Endothelial cell of umbilical vein (primary cell): ENCODE data around the gene ACER3. TPM values are rescaled to one million over a fixed set of nuclear protein-coding genes. Genes with fewer than 3 reads are reported as not detected.

Experiments used
- BruUV-seq: library from RNA; stranded (reverse); fragments of 400-500 nt; replicated peaks from 2 replicates; lab custom pipeline; 2021; lab: Mats Ljungman, UMichigan
- CTCF ChIA-PET: fragments of 300-600, 350-600 bp; sonication (Branson Sonifier 250); formaldehyde crosslinking; loops from one replicate; lab custom pipeline; 2021; ENCODE audit warnings: antibody characterized with exemption, inconsistent platforms; lab: Charles Lee
- POLR2A ChIA-PET: fragments of 300-600, 350-600 bp; sonication (Branson Sonifier 250); formaldehyde crosslinking; loops from one replicate; lab custom pipeline; 2021; ENCODE audit warnings: antibody characterized with exemption, inconsistent platforms; lab: Charles Lee
- DNase-seq: peaks from one replicate; pipeline ENCODE4 v3.0.0-alpha.2; 2011; ENCODE audit warnings: low read depth, low spot score
- FAIRE-seq: peaks from 2 replicates; lab custom pipeline; 2011; peaks lifted over from hg19 to GRCh38; lab: Jason Lieb, UNC
- H2AFZ ChIP-seq: 2 replicates; pipeline ENCODE4 v1.6.0; 2012; ENCODE audit warnings: low read depth, low read length, control low read depth, inconsistent platforms
- H3K27ac ChIP-seq: 2 replicates; pipeline ENCODE4 v1.5.1; 2011; ENCODE audit warnings: low read depth, mild to moderate bottlenecking, control low read depth, low read length, moderate library complexity; ENCODE audit not compliant: insufficient read depth
- H3K27me3 ChIP-seq, 2 experiments: 2 replicates each; pipeline versions ENCODE4 v1.6.0 to v1.6.1; 2011; ENCODE audit warnings: low read length in 2 of 2, mixed read lengths in 1 of 2; ENCODE audit not compliant: control insufficient read depth in 2 of 2, insufficient read depth in 2 of 2
- H3K36me3 ChIP-seq, 2 experiments: 2 replicates in 1 of 2; 3 replicates in 1 of 2; pipeline ENCODE4 v1.5.1; 2011; ENCODE audit warnings: low read length in 2 of 2, mild to moderate bottlenecking in 1 of 2, moderate library complexity in 1 of 2; ENCODE audit not compliant: control insufficient read depth in 2 of 2, insufficient read depth in 2 of 2; ENCODE audit errors: extremely low read depth in 1 of 2
- H3K4me1 ChIP-seq: 3 replicates; pipeline ENCODE4 v1.5.1; 2011; ENCODE audit warnings: mild to moderate bottlenecking, low read length; ENCODE audit not compliant: control insufficient read depth, insufficient read depth; ENCODE audit errors: extremely low read depth
- H3K4me2 ChIP-seq: 2 replicates; pipeline ENCODE4 v1.6.1; 2011; ENCODE audit warnings: low read length, control low read depth, mixed read lengths; ENCODE audit not compliant: insufficient read depth
- H3K4me3 ChIP-seq, 3 experiments: fragments of 200-600 bp in 1 of 3; sonication (generic), shearing (Covaris generic) in 1 of 3; replicated peaks in 1 of 3; 2 replicates each; pipeline ENCODE4 v1.5.1; 2011 to 2016; ENCODE audit warnings: control low read depth in 3 of 3, low read length in 3 of 3, mild to moderate bottlenecking in 2 of 3, inconsistent platforms in 1 of 3, low read depth in 1 of 3, moderate library complexity in 1 of 3; ENCODE audit not compliant: insufficient read depth in 1 of 3
- H3K79me2 ChIP-seq: 2 replicates; pipeline ENCODE4 v1.6.0; 2012; ENCODE audit warnings: low read length, inconsistent platforms; ENCODE audit not compliant: control insufficient read depth, insufficient read depth
- H3K9ac ChIP-seq: replicated peaks from 2 replicates; pipeline ENCODE3; 2011; ENCODE audit warnings: low read length, control low read depth; ENCODE audit not compliant: insufficient read depth; ENCODE audit errors: extremely low read depth
- H3K9me1 ChIP-seq: replicated peaks from 3 replicates; pipeline ENCODE4 v1.6.0; 2011; ENCODE audit warnings: mild to moderate bottlenecking, low read length; ENCODE audit not compliant: control insufficient read depth, insufficient read depth; ENCODE audit errors: extremely low read depth
- H3K9me3 ChIP-seq: replicated peaks from 2 replicates; pipeline ENCODE4 v1.5.1; 2012; ENCODE audit warnings: low read length, inconsistent platforms; ENCODE audit not compliant: control insufficient read depth, insufficient read depth
- H4K20me1 ChIP-seq: replicated peaks from 2 replicates; pipeline ENCODE3; 2011; ENCODE audit warnings: mild to moderate bottlenecking, low read length; ENCODE audit not compliant: control insufficient read depth, insufficient read depth; ENCODE audit errors: extremely low read depth
- EZH2 ChIP-seq: IDR thresholded peaks from 2 replicates; pipeline ENCODE4 v1.6.1; 2012; ENCODE audit warnings: borderline replicate concordance, low read depth, mild to moderate bottlenecking, moderate library complexity, low read length, inconsistent platforms; ENCODE audit not compliant: severe bottlenecking
- FOS ChIP-seq: IDR thresholded peaks from 2 replicates; pipeline ENCODE4 v1.6.1; 2011; ENCODE audit warnings: mild to moderate bottlenecking, low read length, moderate library complexity, borderline replicate concordance; ENCODE audit not compliant: insufficient read depth
- GATA2 ChIP-seq: IDR thresholded peaks from 2 replicates; pipeline ENCODE4 v1.7.0; 2011; ENCODE audit warnings: low read depth, mild to moderate bottlenecking, moderate library complexity, mixed read lengths, low read length; ENCODE audit not compliant: insufficient read length, insufficient read depth
- JUN ChIP-seq: IDR thresholded peaks from 2 replicates; pipeline ENCODE4 v1.6.1; 2011; ENCODE audit warnings: borderline replicate concordance, low read depth; ENCODE audit not compliant: insufficient read length, insufficient read depth
- MYC ChIP-seq: IDR thresholded peaks from one replicate; pipeline ENCODE4 v1.6.1; 2011; ENCODE audit warnings: mild to moderate bottlenecking, low read depth, low read length
- POLR2A ChIP-seq: IDR thresholded peaks from 2 replicates; pipeline ENCODE4 v1.6.1; 2012; ENCODE audit warnings: low read depth, mild to moderate bottlenecking, control low read depth, low read length
- POLR2AphosphoS5 ChIP-seq: IDR thresholded peaks from 2 replicates; pipeline ENCODE4 v1.6.1; 2012; ENCODE audit warnings: low read depth, mild to moderate bottlenecking, control low read depth, low read length, moderate library complexity; ENCODE audit not compliant: insufficient read depth
- dilution Hi-C: fragments of 300-500 bp; cut with MboI; formaldehyde crosslinking; loops from one replicate; pipeline ENCODE4 v1.15.0; 2019; ENCODE audit warnings: low sequenced_read_pairs; ENCODE audit not compliant: extremely low pct_ligation_motif_present
- intact Hi-C: fragments of 100-400 bp; cut with micrococcal nuclease; formaldehyde crosslinking; loops from one replicate; pipeline ENCODE4 v1.10.0; 2022
- polyA plus RNA-seq, 4 experiments: library from polyadenylated mRNA; depleted of rRNA in 3 of 4; stranded (reverse) in 3 of 4; unstranded in 1 of 4; fragments of >200 nt; gene quantifications; 2 replicates each; pipeline versions ENCODE4 v1.2.1 to v1.2.3, GENCODE V29; 2011 to 2012; ENCODE audit warnings: missing spikeins in 1 of 4
- total RNA-seq: library from RNA; stranded (reverse); gene quantifications from 2 replicates; pipeline ENCODE4 v1.2.3, GENCODE V29; 2021
- TF ChIP-seq, protein P1 (sequence below): IDR thresholded peaks from 2 replicates; pipeline ENCODE4 v1.6.1; 2011; ENCODE audit not compliant: insufficient read depth, insufficient read length
- TF ChIP-seq, protein P2 (sequence below), 2 donors: IDR thresholded peaks; 1 replicate in 1 of 2; 2 replicates in 1 of 2; pipeline ENCODE4 v1.5.1; 2011; ENCODE audit warnings: low read length in 2 of 2, mild to moderate bottlenecking in 2 of 2, moderate library complexity in 2 of 2, control low read depth in 1 of 2, inconsistent platforms in 1 of 2, low read depth in 1 of 2; ENCODE audit not compliant: insufficient read depth in 1 of 2; ENCODE audit errors: extremely low read depth in 1 of 2

The ACER3 gene
- total and polyA plus RNA-seq, 2 donors (not counting 3 experiments of a cell fraction or from before 2014, with no cell fraction given) = 9.9 to 31.6 TPM

DNA sequence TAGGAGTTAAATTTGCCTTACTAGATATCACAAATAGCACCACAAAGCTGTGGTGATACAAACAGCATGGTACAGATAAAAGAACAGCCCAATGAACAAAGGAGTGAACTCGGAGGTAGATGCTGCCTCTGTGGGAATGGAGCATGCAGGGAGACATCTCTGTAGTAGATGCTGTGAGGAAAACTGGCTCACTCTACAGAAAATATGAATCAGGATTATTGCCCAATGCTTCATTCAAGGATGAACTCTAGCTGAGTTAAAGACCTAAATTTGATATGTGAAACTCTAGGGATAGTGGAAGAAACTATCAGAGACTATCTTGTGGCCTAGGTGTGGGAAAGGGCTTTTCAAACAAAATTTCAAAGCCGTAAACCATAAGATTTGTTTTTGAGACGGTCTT, 190.8 kb downstream of the ACER3 start:
- dilution Hi-C loops (no loop called here), intact Hi-C loops (no loop called here)
- Histone ChIP-seq H3K4me3 (no peak overlapping the region), H2AFZ (no peak overlapping the region), H3K79me2 (no peaks in the 10 kb centered on the region), H3K36me3 (no peaks in the 10 kb centered on the region), H3K4me1 (peaks cover 2% of the 10 kb centered on the region), H3K27ac (no peak overlapping the region), H3K9ac (no peak overlapping the region), H3K4me2 (no peak overlapping the region), H3K27me3 (peaks cover 2% of the 10 kb centered on the region in 2 experiments), H3K9me3 (no peaks in the 10 kb centered on the region), H3K9me1 (no peaks in the 10 kb centered on the region), H4K20me1 (no peaks in the 10 kb centered on the region)
- no peak for TF ChIP-seq EZH2
- TF ChIP-seq POLR2A = no peak
- TF ChIP-seq, protein P1, sequence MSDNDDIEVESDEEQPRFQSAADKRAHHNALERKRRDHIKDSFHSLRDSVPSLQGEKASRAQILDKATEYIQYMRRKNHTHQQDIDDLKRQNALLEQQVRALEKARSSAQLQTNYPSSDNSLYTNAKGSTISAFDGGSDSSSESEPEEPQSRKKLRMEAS = no peak
- FAIRE-seq = no peak
- CTCF ChIA-PET = interaction anchor here (0.6 to 5.5 kb wide), 4 partner anchors 12 to 39 kb away, joined by 3 to 55 read pairs (median 10); no protein-coding TSS in a partner anchor
- POLR2A ChIA-PET = no interaction called here
- no peak for DNase-seq
- no TSS peak for BruUV-seq

DNA sequence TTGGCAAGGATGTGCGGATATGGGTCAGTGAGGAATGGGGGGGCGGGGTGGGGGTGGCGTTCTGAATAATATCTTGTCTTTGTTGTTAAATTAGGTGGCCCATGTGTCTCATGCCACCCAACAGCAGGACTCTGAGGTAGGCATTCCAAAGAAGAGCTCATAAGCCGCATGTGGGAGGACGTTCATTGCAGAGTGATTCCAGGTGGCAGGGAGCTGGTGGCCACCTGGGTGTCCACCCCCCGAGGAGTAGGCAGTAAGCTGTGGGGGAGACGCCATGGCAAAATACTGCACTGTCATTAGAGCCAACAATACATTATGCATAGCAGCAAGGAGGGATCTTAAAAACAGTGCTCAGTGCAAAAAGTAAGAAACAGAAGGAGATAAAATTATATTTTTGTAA, 191.8 kb downstream of the ACER3 start:
- no peaks in the 10 kb centered on the region for H3K79me2 ChIP-seq
- no peak overlapping the region for H2AFZ ChIP-seq
- H3K36me3 ChIP-seq = no peaks in the 10 kb centered on the region
- no peak overlapping the region for H3K27ac ChIP-seq
- TF ChIP-seq, protein P1 = no peak
- TF ChIP-seq JUN = no peak
- no peak for TF ChIP-seq POLR2A
- TF ChIP-seq FOS = no peak
- TF ChIP-seq EZH2 = no peak
- TF ChIP-seq POLR2AphosphoS5 = no peak
- TF ChIP-seq MYC = no peak
- TF ChIP-seq, protein P2, sequence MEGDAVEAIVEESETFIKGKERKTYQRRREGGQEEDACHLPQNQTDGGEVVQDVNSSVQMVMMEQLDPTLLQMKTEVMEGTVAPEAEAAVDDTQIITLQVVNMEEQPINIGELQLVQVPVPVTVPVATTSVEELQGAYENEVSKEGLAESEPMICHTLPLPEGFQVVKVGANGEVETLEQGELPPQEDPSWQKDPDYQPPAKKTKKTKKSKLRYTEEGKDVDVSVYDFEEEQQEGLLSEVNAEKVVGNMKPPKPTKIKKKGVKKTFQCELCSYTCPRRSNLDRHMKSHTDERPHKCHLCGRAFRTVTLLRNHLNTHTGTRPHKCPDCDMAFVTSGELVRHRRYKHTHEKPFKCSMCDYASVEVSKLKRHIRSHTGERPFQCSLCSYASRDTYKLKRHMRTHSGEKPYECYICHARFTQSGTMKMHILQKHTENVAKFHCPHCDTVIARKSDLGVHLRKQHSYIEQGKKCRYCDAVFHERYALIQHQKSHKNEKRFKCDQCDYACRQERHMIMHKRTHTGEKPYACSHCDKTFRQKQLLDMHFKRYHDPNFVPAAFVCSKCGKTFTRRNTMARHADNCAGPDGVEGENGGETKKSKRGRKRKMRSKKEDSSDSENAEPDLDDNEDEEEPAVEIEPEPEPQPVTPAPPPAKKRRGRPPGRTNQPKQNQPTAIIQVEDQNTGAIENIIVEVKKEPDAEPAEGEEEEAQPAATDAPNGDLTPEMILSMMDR (IDR thresholded peaks at IDR 0.05; ENCODE audit: extremely low read depth in 1 of 2, insufficient read depth in 1 of 2, low read depth in 1 of 2, low read length in 2 of 2) = no peak
- no peak for TF ChIP-seq GATA2
- intact Hi-C loops (no loop called here), dilution Hi-C loops (no loop called here)
- DNase-seq = no peak
- BruUV-seq = no TSS peak
- no peaks in the 10 kb centered on the region for H3K4me1 ChIP-seq
- H3K9me3 ChIP-seq = no peaks in the 10 kb centered on the region
- POLR2A ChIA-PET = no interaction called here
- H3K4me3 ChIP-seq = no peak overlapping the region
- peaks cover 2% of the 10 kb centered on the region in 2 experiments for H3K27me3 ChIP-seq
- no peak overlapping the region for H3K4me2 ChIP-seq
- CTCF ChIA-PET = interaction anchor here (1.6 to 5.5 kb wide), 3 partner anchors 11 to 53 kb away, joined by 4 to 55 read pairs (median 17); no protein-coding TSS in a partner anchor
- no peaks in the 10 kb centered on the region for H3K9me1 ChIP-seq
- no peaks in the 10 kb centered on the region for H4K20me1 ChIP-seq
- H3K9ac ChIP-seq = no peak overlapping the region
- FAIRE-seq = no peak
